Stimulated activated CD8-positive, alpha-beta memory T cell treated with anti-CD3 and anti-CD28 coated beads, Interleukin-4, amount 100 ng/mL, for 24 hours (primary cell): ENCODE measurements around the gene FCHSD2.
"Not testable (repeated sequence)": the region's sequence is repeated elsewhere in the genome, so short reads cannot be mapped to it uniquely, and the experiment has no call there.

Experiments used
- DNase-seq: peaks from one replicate; pipeline ENCODE4 v3.0.0-alpha.2; 2020; ENCODE audit warnings: low read depth

FCHSD2 gene

DNA sequence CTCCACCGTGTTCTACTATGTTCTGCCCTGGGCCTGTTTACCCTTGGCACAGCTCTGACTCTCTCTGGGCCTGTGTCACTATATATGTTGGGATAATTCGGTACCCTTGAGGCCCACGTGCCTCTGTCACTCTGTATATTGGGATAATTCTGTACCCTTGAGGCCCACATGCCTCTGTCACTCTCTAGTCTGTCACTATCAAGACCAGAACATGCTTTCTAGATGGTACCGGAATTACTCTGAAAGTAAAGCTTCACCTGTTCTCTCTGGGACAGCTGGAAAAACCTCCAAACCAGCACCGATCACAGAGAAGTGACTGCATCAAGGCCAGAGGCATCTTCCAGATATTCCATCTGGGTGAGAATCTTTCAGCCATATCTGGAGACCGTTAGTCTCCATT lies 9.3 kb upstream of the FCHSD2 start:
- no peak for DNase-seq

DNA sequence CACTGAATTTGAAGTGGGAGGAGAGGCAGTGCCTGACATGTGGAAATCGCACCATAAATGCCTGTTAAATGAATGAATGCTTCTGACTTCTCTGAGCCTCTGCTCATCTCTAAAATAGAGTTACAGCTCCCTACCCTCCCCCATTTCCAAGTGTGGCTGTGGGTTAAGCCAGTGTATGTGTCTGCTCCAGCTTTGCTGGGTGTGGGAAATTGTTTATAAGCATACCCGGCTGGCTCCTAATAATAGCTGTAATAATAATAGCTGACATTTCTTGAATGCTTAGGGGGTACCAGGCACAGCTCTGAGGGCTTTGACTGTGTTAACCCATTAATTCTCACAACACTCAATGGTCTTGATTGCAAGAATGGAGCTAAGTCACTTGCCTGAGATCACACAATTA lies 7.0 kb upstream of the FCHSD2 start:
- DNase-seq: no peak

DNA sequence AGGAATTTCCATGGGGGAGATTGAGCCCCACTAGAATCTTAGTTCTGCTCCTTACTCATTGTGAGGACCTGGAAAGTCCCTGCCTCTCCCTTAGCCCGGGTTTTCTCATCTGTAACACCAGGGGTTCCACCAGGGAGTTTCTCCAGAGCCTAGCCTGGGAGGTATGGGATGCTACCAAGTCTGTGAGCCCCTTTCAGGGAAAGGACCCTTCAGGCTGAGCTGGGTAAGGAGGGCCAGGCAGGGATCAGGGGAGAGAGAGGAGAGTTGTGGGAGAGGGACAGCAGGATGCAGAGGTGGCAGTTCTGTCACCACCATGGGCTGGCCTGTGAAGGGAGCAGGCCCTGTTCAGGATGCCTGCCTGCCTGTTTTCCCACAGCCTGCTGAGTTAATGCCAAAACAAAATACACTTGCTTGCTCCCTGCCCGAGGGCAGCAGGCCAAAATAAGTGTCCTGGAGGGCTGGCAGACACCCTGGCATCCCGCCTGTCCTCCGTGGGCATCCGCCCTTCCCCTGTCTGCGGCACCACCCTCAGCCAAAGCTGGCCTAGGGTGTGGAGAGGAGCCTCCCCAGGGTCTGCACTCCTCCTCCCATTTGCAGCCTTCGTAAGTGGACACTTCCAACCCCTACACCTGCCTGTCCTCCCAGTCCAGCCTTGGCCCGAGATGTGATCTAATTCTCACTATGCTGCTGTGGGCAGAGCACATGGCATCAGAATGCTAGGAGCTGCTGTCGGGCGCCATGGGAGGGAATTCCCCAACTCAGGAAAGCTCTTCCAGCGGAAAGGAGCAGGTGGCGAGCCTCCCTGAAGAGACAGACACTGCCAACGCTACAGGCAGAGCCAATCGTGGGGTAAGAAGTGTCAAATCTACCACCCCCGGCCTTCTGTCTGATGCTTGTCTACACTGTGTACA lies 5.9 kb upstream of the FCHSD2 start:
- no peak for DNase-seq

DNA sequence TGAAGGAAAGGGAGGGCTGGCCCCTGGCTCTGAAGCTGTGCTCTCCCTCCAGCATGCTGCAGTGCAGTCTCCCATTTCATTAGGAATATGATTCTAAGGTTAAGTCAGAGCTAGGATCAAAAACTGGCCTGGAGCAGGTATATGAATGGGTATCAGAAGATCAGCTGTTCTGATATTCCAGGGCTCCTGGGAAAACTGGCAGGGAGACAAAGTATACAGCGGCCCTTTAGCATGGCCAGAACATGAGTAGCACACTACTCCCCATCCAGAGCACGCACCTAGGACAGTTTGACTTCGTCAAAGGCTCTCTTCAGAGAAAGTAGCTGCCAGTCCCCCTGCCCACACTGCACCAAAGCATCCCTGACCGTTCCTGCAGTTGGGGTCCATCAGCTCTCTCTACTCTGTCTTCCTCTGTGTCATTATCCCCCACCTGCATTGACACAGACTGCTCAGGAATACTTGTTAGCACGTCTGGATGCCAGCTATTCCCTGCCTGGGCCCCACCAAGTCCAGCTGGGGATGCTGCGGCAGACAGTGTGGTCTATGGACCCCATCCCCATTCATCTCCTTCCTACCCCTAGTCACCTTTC lies 4.0 kb upstream of the FCHSD2 start:
- DNase-seq: no peak

DNA sequence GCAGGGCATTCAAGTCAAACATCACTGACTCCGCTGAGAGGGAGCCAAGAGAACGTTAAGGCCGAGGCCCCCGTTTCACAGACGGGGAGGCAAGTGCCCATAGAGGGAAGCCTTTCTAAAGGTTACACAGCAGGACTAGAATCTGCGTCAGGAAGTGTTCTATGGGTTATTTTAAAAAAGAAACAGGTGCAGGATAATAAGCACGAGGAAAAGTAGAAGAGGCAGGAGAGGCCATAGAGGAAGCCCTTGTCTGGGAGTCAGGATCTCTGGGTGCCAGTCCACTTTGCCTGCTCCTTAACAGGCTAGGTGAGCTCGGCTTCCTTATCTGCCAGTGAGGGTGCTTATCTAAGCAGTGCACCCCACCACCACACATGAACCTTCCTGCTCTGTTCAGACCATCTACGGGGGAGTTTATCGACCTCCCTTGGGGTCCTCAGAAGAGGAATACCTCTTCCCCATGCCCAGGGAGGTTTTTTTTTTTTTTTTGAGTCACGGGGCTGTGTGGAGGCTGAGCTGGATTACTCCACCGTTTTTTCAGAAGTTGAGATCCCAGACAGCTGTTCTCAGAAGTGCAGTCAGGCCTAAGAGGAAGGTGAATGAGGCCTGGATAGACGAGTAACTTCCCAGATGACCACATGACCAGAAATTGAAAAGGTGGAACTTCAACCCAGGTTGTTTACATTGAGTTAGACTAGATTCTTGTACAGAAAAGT lies 1.2 kb upstream of the FCHSD2 start:
- no peak for DNase-seq

DNA sequence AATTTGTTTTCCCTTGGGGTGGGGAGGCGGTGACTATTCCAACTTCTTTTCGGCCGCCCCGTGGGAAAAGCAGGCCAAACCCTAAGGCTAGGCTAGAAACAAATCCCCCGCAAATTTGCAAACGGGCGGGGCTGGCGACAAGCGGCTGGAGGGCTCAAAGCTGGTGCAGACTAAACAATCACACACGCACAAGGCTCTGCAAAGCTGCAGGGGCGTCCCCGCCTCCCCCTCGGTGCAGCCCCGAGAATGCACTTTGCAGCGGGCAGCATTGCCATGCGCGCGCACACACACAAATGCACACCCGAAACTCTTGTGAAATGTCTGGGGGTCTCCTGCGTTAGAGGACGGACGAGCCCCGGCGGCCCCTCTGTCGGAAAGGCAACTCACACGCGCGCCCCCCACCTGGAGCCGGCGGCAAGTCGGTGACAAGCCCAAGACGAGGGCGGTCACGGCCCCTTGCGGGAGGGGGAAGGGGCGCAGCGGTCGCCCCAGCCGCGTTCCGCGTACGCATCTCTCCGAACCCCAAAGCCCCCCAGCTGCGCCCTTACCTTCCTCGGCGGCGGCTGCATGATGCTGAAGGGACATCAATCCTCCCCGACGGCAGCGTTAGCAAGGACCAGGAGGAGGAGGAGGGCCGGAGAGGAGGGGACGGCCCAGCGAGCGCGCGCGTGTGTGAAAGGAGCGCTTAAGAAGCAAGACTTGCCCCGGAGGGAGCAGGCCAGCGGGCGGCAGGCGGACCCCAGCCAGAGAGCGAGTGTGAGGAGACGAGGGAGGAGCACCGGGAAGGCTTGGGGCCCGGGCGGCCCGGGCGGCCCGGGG lies 600 bp downstream of the FCHSD2 start:
- DNase-seq: peak; percentile 38

DNA sequence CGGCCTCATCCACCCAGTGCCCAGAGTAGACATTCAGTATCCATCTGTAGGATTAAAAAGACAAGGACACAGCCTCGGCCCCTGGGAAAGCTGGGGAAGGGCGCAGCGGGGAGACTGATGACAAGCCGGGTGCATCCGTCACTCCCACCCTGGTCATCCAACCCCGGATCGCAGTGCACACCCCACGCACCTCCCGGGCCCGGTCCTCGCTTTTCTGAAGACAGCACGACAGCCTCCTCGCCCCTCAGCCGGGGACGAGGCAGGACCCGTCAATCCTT lies 1.1 kb downstream of the FCHSD2 start:
- DNase-seq: no peak

DNA sequence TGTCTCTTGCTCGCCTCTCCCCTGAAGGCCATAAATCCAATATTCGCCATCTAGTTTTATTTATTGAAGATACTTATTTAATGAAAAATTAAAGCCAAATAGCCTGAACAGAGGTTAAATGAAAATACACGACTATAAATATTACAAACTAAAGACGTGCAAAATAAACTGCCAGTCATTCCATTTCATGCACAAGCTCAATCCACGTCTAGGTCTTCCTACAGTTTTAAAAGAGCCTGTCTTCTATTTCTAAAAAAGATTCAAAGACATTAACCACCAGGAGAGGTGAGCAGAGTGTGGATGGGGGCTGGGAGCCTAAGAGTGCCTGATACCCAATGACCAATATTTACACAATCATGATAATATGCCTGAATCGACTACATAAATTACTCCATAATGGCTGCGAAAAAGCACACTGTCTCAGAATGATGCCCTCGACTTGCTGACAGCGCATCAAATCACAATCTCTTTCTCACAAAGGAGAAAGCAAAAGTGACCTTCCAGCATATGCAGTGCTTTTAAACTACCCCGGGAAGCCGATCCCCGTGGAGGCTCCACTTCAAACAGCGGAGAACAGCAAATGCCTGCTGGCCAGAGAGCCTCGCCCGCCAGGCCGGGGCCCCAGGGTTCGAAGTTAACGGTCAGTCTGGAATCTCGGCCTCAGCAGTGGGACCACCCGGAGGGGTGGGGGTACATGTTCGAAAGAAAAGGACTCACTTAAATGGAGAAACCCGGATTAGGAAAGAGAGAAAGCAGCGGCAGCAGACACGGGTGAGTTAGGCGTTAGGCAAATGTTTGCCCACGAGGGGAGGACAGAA lies 1.7 kb downstream of the FCHSD2 start:
- no peak for DNase-seq

DNA sequence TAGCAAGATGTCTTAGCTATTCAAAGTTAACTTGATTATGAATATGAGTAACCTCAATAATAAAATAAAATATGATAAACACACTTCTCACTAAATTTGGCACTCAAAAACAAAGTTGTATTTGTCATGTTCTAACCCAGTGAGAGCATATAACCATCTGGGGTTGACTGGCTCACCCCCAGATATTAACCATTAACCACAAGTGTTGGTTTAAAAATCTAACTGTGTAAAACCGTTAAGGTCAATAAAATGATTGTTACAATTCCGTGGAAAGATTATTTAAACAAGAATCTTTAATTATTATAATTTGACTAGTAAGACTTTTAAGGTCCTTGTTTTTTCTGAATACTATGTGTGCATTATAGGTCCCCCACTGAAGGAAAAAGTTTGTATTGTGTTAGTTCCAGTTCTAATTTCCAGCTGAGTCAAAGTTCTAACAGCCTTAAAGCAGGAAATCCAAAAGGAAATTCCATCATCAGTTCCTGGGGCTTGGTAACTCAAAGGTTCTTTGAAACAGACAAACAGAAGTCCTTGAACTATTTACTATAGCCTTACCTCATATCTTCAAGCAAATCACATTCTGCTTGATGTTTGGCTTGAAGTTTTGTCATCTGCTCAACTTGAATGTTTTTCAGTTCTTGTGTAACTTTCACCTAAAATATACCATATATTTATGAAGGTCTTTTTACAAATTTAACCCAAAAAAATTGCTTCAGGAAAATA lies 2.5 kb downstream of the FCHSD2 start:
- DNase-seq: no peak

DNA sequence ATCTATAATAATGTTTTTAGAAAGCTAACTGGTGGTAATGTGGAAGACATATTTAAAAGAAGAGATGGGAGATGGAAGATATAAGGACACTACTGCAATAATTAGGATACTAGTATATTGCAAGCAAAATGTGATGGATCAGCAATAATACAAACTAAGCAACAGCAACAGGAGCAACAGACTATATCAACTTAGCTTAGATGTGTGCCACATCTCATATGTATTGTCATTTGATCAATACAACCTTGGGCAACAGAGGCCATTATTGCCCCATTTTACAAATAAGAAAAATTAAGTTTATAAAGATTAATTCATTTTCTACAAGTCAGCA lies 4.2 kb downstream of the FCHSD2 start:
- DNase-seq: no peak

DNA sequence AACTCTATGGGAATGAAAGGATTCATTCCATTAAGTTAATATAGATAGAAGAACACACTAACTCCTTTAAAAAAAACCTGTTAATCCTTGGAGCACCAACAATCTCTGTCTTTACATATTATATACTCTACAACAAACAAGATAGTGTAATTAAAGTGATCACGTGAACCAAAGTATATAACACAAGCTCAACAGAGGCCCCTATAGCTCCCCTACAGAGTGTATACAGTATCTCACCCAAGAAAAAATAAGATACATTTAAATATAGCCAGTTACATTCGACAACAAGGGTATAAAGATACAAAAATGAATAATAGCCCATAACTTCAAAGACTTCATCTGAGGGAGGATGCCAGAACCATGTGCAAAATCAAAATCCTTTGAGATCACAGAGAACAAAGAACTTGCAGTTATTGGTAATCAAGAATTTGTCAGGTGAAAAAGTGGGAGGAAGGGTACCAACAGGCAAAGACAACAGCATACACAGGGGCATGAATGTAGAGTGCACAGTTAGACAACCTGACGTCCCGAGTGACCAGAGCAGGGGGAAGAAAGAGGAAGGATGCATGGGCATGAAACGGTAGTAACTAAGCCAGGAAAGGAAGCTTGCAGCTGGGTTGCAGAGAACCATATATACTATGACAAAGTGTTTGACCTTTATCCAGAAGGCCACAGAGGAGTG lies 4.7 kb downstream of the FCHSD2 start:
- no peak for DNase-seq

DNA sequence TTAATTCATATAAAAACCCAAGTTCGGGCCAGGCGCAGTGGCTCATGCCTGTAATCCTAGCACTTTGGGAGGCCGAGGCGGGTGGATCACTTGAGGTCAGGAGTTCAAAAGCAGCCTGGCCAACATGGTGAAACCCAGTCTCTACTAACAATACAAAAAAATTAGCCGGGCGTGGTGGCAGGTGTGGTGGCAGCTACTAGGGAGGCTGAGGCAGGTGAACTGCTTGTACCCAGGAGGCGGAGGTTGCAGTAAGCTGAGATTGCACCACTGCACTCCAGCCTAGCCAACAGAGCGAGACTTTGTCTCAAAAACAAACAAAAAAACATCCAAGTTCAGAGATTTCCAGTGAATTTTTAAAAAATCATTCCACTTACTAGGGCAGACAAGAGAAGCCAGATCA lies 5.4 kb downstream of the FCHSD2 start:
- DNase-seq: not testable (repeated sequence)

DNA sequence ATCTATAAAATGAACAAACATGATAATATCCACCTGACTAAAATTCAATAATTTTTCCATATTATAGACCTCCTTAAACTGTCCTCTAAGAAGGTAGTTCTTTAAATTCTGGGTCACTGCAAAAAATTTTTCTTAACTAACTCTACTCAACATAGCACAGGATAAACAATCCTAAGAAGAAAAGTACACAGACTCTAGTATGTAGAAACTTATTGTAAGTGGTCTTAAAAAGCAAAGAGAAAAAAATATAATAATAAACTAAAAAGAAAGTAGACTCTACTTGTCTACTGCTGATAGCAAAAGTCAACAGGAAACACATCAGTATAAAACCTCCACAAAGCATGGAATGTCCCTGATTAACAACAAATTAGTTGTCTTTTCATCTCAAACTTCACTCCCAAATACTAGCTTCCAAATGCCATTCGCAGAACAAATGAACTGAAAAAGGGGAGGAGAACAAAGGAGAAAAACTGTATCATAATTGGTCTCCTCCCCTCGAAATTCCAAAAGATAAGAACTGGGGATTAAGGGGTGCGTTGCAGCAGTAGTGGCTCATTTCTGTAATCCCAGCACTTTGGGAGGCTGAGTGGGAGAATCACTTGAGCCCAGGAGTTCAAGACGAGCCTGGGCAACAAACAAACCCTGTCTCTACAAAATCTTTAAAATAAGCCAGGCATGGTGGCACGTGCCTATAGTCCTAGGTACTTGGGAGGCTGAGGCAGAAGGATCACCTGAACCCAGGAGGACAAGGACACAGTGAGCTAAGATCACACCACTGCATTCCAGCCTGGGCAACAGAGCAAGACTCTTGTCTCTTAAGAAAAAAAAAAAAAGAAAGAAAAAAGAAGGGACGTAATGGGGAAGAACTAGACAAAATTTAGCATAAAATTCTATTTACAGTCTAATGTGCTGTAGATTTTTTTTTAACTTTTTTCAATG lies 6.5 kb downstream of the FCHSD2 start:
- no peak for DNase-seq

DNA sequence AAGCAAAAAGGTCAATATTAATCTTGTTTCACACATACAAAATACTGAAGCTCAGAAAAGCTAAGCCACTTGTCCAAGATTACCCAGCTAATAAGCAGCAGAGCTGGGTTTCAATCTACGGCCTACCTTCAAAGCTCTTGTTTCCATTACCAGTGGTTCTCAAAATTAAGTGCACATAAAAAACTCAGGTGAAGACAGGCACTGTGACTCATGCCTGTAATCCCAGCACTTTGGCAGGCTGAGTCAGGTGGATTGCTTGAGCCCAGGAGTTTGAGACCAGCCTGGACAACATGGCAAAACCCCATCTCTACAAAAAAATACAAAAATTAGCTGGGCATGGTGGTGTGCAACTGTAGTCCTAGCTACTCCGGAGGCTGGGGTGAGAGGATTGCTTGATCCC lies 9.8 kb downstream of the FCHSD2 start:
- DNase-seq: not testable (repeated sequence)

DNA sequence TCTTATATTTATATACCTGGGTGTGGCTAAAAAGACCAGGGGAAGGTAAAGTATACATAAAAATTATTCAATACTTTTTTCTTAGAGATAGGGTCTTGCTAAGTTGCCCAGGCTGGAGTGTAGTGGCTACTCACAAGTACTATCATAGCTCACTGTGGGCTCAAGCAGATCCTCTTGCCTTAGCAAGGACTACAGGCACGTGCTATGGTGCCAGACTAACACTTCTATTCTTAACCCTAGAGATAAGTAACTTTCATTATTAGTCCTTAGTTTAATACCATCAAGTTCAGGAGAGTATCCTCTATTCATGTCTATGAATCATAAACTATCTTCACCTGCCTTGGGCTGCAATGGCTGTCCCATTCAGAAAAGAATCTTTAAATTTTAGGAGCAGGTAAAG lies 11.9 kb downstream of the FCHSD2 start:
- no peak for DNase-seq

DNA sequence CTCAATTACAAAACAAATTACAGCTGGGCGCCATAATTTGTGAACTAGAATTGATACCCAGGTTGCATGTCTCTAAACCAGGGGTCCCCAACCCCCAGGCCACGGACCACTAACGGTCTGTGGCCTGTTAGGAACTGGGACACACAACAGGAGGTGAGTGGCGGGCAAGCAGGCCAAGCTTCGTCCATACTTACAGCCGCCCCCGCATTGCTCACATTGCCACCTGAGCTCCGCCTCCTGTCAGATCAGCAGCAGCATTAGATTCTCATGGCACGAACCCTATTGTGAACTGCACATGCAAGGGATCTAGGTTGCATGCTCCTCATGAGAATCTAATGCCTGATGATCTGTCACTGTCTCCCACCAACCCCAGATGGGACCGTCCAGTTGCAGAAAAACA lies 12.9 kb downstream of the FCHSD2 start:
- DNase-seq: no peak

DNA sequence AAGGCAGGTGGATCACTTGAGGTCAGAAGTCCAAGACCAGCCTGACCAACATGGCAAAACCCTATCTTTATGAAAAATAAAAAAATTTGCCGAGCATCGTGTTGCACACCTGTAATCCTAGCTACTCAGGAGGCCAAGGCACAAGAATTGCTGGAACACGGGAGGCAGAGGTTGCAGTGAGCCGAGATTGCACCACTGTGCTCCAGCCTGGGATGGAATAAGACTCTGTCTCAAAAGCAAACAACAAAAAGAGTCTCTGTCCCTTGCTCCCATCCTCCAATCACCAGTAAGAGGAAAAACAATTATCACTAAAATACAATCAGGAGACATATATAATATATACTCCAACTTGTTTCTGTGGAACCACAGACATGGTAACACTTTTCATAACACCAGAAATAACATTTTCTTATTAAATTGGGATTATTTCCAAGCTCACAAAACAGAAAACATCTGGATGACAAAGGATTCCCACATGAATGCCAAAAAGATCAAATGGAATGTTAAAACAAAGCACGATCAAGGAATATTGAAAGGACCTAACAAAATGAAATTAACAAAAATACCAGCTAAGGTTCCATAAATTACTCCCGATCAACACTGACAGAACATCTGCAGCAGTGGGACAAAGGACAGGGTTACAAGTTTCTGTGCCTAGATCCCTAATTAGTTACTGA lies 15.2 kb downstream of the FCHSD2 start:
- no peak for DNase-seq

DNA sequence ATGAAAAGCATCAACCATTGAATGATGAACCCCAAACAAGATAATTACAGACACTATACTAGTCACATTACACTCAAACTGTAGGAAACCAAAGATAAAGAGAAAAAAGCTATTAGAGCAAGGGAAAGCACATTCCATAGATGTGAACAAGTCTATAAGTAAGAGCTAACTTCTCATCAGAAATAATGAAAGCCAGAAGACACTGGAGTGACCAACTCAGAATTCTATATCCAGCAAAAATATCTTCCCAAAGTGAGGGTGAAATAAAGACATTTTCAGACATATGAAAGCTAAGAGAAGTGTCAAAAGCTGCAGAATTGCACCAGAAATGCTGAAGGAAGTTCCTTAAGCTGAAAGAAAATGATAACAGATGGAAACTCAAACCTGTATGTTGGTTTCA lies 17.3 kb downstream of the FCHSD2 start:
- DNase-seq: no peak

DNA sequence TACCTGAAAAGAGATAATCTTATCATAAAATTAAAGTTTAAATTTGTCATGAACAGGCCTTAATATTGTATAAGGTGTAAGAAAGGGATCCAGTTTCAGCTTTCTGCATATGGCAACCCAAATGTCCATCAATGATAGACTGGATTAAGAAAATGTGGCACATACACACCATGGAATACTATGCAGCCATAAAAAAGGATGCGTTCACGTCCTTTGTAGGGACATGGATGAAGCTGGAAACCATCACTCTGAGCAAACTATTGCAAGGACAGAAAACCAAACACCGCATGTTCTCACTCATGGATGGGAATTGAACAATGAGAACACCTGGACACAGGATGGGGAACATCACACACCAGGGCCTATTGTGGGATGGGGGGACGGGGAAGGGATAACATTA lies 18.2 kb downstream of the FCHSD2 start:
- not testable (repeated sequence) for DNase-seq
